Measurements from ENCODE around the gene ANXA8. TPM values are rescaled to one million over a fixed set of nuclear protein-coding genes. Genes with fewer than 3 reads are reported as not detected.
A peak's percentile ranks its signal among the peaks of the same experiment; 100 is the strongest.

Gene ANXA8
- total RNA-seq, 1 donor = 0.18 TPM

DNA sequence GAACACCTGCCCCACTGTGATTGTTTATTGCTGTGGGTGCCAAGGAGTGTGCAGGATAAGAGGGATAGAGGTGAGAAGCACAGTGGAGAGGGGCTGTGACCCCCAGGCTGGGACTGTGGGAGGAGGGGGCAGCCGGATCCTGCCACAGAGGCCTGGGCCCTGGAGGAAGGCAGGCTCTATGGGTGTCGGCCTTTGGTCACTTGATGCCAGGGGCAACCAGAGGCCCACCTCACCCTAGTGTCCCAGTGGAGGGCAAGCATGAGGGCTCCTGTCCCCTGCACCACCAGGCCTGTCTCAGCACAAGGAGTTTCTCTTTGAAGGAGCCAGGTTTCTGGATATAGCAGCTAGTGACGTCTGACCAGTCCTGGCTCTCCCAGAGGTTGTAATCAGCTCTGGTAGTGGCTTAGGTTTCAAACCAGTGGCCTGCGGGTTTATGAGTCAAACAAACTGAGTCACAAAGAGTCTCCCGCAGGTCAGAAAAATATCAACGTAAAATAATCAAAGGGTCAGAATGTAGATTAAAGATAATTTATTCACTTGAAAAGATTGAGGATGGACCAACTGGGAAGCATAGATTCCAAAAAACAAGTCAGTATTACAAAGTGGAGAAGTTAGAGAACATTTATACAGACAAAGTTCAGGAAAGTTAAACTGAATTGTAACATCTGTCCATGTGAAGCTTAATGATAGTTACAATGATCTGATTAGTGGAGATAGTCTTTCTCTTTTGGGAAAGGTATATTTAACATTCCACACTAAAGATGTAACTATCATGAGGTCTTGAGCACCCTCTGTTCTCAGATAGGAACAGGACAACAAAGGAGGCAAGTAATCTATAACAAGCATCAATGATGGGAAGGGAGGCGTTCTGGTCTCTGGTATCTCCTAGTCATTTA, 62.6 kb downstream of the ANXA8 start:
- TF ChIP-seq, protein P1, sequence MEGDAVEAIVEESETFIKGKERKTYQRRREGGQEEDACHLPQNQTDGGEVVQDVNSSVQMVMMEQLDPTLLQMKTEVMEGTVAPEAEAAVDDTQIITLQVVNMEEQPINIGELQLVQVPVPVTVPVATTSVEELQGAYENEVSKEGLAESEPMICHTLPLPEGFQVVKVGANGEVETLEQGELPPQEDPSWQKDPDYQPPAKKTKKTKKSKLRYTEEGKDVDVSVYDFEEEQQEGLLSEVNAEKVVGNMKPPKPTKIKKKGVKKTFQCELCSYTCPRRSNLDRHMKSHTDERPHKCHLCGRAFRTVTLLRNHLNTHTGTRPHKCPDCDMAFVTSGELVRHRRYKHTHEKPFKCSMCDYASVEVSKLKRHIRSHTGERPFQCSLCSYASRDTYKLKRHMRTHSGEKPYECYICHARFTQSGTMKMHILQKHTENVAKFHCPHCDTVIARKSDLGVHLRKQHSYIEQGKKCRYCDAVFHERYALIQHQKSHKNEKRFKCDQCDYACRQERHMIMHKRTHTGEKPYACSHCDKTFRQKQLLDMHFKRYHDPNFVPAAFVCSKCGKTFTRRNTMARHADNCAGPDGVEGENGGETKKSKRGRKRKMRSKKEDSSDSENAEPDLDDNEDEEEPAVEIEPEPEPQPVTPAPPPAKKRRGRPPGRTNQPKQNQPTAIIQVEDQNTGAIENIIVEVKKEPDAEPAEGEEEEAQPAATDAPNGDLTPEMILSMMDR (IDR thresholded peaks at IDR 0.05; ENCODE audit: insufficient read depth, low read length) = no peak
- no peak overlapping the region for H3K4me3 ChIP-seq (ENCODE audit: low read depth, low read length)
- peak; percentile 81 for DNase-seq (ENCODE audit: low read depth)

DNA sequence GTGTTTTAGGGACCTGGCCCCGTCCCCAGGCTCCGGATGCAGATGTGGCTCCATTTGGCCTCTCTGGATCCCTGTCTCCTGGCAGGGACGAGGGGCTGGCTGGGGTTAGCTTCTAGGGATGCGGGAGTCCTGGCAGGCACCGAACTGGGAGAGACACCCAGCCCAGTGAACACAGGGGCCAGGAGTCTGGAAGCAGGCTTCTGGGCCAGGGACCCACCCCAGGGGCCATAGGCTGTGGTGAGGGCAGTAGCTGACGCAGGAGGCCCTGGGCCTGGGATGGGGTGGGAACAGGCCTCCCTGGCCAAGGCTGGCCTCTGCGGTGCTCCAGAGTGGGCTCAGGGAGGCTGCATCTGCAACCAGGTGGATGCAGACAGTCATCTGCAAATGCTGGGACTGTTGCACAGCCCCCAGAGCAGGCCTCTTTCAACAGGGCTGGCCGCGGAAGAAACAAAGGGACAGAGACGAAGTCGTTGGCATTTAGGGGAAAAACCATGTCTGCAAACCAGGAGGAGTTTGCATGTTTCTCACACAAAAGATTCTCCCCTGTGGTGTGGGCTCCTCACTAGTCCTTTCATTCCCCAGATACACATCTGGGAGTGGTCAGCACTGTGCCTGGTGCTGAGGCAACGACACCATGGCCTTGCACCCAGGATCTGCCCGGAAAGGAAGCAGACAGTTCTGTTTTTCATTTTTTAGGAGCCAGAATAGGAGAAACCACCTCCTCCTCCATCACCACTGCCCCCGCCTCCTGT, 63.4 kb downstream of the ANXA8 start:
- DNase-seq (ENCODE audit: low read depth) = no peak
- no peak overlapping the region for H3K4me3 ChIP-seq (ENCODE audit: low read depth, low read length)
- TF ChIP-seq, protein P1 (IDR thresholded peaks at IDR 0.05; ENCODE audit: insufficient read depth, low read length) = no peak

DNA sequence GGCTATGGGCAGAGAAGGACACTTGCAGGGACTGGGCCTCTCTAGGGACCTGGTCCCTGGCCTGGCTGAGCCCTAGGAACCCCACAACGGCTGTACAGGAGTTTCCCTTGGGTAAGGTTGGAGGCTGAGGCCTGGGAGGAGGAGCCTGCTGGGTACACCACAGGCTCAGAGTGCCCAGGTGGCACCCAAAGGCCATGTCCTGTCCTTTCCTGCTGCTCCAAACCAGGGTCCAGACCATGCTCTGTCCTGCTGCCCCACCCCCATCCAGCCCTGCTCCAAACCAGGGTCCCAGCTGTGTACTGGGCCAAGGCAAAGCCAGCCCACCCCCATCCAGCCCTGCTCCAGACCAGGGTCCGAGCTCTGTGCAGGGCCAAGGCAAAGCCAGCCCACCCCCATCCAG, 64.5 kb downstream of the ANXA8 start:
- TF ChIP-seq, protein P1 (IDR thresholded peaks at IDR 0.05; ENCODE audit: insufficient read depth, low read length) = no peak

DNA sequence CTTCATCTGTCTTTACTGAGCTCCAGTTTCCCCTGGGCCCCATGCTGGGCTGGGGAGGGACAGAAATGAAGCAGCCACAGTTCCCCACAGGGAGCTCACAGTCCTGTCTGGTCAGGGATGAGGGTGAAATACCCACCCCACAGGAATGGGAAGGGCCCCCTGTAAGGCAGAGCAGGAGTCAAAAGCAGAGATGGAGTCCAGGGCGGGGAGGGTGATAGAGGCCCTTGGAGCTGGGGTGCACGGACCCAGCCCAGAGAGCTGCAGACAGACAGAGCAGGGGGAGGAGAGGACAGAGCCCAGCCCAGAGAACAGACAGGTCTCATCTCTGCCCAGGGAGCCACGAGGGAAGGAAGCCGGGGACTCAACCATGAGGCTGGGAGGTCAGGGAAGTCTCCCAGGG, 64.9 kb downstream of the ANXA8 start:
- DNase-seq (ENCODE audit: low read depth) = no peak
- H3K4me3 ChIP-seq (ENCODE audit: low read depth, low read length) = no peak overlapping the region
- TF ChIP-seq, protein P1 (IDR thresholded peaks at IDR 0.05; ENCODE audit: insufficient read depth, low read length) = no peak

More for the DNA sequence above, 64.5 kb downstream of the ANXA8 start:
- DNase-seq (ENCODE audit: low read depth) = no peak
- no peak overlapping the region for H3K4me3 ChIP-seq (ENCODE audit: low read depth, low read length)

DNA sequence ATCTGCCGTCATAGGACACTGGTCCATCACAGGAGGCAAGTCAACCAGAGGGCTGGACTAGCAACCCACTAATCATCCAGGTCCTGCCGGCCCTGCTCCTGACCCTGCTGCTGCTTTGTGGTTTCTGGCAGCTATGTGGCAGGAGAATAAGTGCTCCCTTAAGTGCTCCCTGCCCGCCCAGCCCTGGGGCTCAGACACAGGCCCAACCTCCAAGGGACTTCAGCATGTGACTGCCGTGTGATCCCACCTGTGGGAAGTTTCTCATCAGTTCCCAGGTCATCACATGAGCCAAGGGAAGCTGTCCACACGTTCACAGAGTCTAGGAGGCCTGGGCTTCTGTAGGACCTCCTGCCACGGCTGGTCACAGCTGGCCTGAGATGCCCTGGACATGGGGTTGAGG, 65.6 kb downstream of the ANXA8 start:
- no peak for DNase-seq (ENCODE audit: low read depth)
- no peak overlapping the region for H3K4me3 ChIP-seq (ENCODE audit: low read depth, low read length)
- TF ChIP-seq, protein P1 (IDR thresholded peaks at IDR 0.05; ENCODE audit: insufficient read depth, low read length) = no peak

Small RNAs within 50 kb of the gene (small RNA-seq; reads per million reads assigned to genes)
- gene AL591684.3 (not detected), gene RNA5SP312 (not detected)

Other genes starting within 250 kb of the ANXA8 start
- gene GDF10, start 183.9 kb downstream of the ANXA8 start, total RNA-seq (ENCODE audit: low replicate concordance) = 11.1 TPM in 1 of 2 replicates, not detected in the other
- gene GDF2, start 161.7 kb downstream of the ANXA8 start, total RNA-seq (ENCODE audit: low replicate concordance) = not detected in 2 replicates
- not detected in 2 replicates for gene RBP3, start 135.8 kb downstream of the ANXA8 start, total RNA-seq (ENCODE audit: low replicate concordance)
- 0.18 and 0.41 TPM in 2 replicates for gene ZNF488, start 99.8 kb downstream of the ANXA8 start, total RNA-seq (ENCODE audit: low replicate concordance)
- not detected in 2 replicates for gene FAM25G, start 7.6 kb upstream of the ANXA8 start, total RNA-seq (ENCODE audit: low replicate concordance)
- 4.2 and 7.0 TPM in 2 replicates for gene AGAP9, start 39.5 kb upstream of the ANXA8 start, total RNA-seq (ENCODE audit: low replicate concordance)

Measured in fibroblast of the aortic adventitia (primary cell).